ENCODE data around the gene LCNL1. TPM values are rescaled to one million over a fixed set of nuclear protein-coding genes. Genes with fewer than 3 reads are reported as not detected.

The LCNL1 gene
- total and polyA plus RNA-seq, 10 of the 15 experiments (the other 5 are each of a cell fraction or from before 2014, with no cell fraction given) = not detected

- Histone ChIP-seq H3K4me3 (no peak overlapping the region), H4K20me1 (ENCODE audit: control insufficient read depth, insufficient read depth) (no peaks in the 10 kb centered on the region), H3K4me2 (ENCODE audit: control insufficient read depth, insufficient read depth) (no peak overlapping the region), H3K27ac (ENCODE audit: control insufficient read depth, insufficient read depth) (no peak overlapping the region), H3K27me3 (replicated peaks in 1 of 2; ENCODE audit: control insufficient read depth in 2 of 2, insufficient read depth in 2 of 2, low read length in 1 of 2) (no peaks in the 10 kb centered on the region), H3K4me1 (ENCODE audit: control insufficient read depth, insufficient read depth, low read length) (no peaks in the 10 kb centered on the region), H3K9me3 (replicated peaks; ENCODE audit: control insufficient read depth, insufficient read depth, low read length) (no peaks in the 10 kb centered on the region; the same call in 2 of the 3 replicates), H3K36me3 (ENCODE audit: control insufficient read depth in 2 of 2, insufficient read depth in 2 of 2, low read length in 1 of 2) (no peaks in the 10 kb centered on the region), H3K79me2 (ENCODE audit: control insufficient read depth, insufficient read depth, low read length) (no peaks in the 10 kb centered on the region), H2AFZ (ENCODE audit: control insufficient read depth, low read depth, low read length) (no peak overlapping the region), H3K9ac (ENCODE audit: control insufficient read depth, insufficient read depth, low read length) (no peak overlapping the region)
- no peak for FAIRE-seq
- no peak for ATAC-seq
- ChIA-PET SMC1A (ENCODE audit: uncharacterized antibody, unreplicated experiment) (no interaction called here), POLR2A (no interaction called here), CTCF (no interaction called here), RAD21 (ENCODE audit: unreplicated experiment) (no interaction called here)
- intact Hi-C loops (cut with micrococcal nuclease; ENCODE audit: unreplicated experiment) = no loop called here
- 75% methylated on average over 15 of the region's 24 CpGs for WGBS (ENCODE audit: insufficient coverage, insufficient replicate concordance, low lambda C conversion rate, missing lambda C conversion rate)
- BruUV-seq (replicated peaks) = no TSS peak
- in situ Hi-C loops (cut with MboI) = no loop called here
- DNase-seq (ENCODE audit: low read depth, low spot score) = no peak
- TF ChIP-seq ZNF622 (IDR thresholded peaks at IDR 0.05) (no peak), SRF (IDR thresholded peaks at IDR 0.05; ENCODE audit: low read depth in 2 of 2, low read length in 2 of 2) (no peak), MAX (IDR thresholded peaks at IDR 0.05; ENCODE audit: low read depth, low read length) (no peak), CBFB (IDR thresholded peaks at IDR 0.05; ENCODE audit: low read depth) (no peak), CTCF (IDR thresholded peaks at IDR 0.05 in 2 of 3, conservative IDR thresholded peaks at IDR 0.05 in 1 of 3; ENCODE audit: control insufficient read depth in 2 of 3, extremely low read depth in 1 of 3, insufficient read depth in 1 of 3, low read depth in 3 of 3, low read length in 3 of 3) (no peak), ZBTB33 (IDR thresholded peaks at IDR 0.05) (no peak), ETV6 (conservative IDR thresholded peaks at IDR 0.05 in 1 of 2, IDR thresholded peaks at IDR 0.05 in 1 of 2; ENCODE audit: borderline replicate concordance in 1 of 2, low read depth in 1 of 2) (no peak), EED (IDR thresholded peaks at IDR 0.05; ENCODE audit: low read depth) (no peak), CBX5 (IDR thresholded peaks at IDR 0.05; ENCODE audit: low read depth) (no peak), LARP7 (IDR thresholded peaks at IDR 0.05) (no peak), USF2 (IDR thresholded peaks at IDR 0.05; ENCODE audit: borderline replicate concordance, low read depth, low read length) (no peak), PAX5 (IDR thresholded peaks at IDR 0.05; ENCODE audit: borderline replicate concordance, low read depth, low read length) (no peak), RAD21 (IDR thresholded peaks at IDR 0.05; ENCODE audit: insufficient read depth, low read depth, low read length) (no peak), BRCA1 (IDR thresholded peaks at IDR 0.05; ENCODE audit: low read depth, low read length) (no peak), ZBTB40 (IDR thresholded peaks at IDR 0.05; ENCODE audit: borderline replicate concordance) (no peak), HDAC6 (IDR thresholded peaks at IDR 0.05; ENCODE audit: unreplicated experiment) (no peak), ZNF274 (IDR thresholded peaks at IDR 0.05; ENCODE audit: insufficient read depth, insufficient read length) (no peak)
Measured at GRCh38 chr9:137011156-137011555, 28.4 kb downstream of the LCNL1 start.
